Measurements from ENCODE around the gene LRMDA.

Gene LRMDA

DNA sequence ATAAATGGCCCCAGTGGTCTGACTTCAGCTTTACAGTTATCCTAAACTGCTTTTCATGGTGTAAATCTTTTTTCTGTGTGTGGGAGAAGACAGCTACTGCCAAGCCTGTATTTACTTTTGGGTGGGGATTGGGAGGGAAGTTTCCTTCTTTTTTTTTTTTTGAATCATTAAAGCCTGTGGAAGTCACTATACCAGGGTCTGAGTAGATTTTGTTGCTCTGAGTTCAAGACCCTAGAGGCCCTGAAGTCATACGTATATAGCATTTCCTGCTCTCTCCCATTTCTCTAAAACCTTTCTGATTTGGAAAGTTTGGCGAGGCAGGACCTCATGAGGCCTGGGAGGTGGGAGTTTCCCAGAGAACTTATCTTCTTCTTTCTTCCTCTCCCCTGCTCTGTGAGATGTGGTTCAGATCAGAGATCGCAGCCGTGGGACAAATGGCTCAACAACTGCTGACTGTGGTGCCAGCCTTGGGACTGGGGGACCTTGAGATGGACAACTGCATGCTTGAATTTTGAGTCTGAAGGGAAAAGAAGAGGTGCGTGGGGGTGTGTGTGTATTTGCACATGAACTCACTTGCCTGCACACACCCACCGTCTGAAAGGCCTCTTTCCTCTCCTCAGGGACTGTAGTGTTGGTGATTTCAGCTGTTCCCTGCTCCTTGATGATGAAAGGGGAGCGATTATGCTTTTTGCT, 18.1 kb downstream of the LRMDA start:
- DNase-seq (ENCODE audit: low spot score), result no peak

DNA sequence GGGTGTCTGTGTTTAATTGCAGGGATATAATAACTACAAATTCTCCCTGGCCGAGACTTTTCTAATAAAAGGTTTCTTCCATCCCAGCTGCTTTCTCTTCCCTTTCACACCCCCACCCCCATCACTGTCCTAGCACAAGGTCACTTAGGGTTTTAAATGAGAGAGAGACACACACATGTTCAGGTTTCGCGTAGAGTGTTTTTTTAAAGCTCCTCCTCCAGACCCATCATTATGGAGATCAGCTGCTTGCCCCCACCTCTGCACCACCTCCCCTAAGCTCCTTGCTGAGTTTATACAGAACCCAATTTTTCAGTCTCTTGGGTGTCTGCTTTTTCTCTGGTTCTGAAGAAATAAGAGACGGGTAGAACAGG, 18.6 kb downstream of the LRMDA start:
- DNase-seq (ENCODE audit: low spot score), result no peak

DNA sequence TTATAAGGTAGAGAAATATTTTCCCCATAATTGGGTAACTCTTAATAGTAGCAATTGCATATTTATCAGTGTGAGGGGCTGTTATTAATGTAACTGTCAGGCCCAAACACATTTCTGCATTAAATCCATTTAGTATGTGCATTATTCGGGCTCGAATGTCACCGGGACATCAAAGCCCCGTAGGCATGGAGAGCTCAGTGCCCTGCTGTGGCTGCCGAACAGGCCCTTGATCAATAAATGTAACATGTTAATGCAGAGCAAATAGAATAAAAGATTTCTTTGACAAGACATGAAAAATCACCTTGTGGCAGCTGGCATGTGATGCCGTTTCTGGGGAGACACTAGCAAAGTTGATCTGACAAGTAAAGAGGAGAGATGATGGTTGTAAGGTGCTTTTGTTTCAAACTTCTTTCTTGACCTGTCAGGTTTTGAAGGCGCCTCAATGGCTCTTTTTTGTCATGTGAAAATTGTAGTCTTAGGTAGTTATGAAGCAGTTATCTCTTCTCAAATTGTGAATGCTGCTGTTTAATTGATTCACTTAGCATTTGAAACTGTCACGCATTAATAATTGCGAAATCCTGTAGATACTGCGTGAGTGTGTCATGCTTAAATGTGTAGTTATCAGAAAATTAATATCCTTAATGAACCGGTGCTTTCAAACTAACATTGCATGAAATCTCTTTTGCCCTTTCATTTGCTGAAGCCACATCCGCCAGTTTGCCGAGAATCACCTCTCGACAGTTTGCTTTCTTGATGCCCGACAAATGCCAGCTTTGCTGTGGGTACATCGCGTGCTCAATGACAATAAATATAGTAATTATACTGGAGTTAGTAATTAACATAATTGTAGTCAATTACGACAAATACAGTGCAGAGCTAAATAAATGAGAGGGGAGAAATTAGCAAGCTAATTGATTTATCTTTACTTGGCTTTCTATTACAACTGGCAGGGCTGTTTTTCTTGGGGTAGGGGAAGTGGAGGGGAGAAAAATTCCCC, 19.5 kb downstream of the LRMDA start:
- DNase-seq (ENCODE audit: low spot score), result no peak

DNA sequence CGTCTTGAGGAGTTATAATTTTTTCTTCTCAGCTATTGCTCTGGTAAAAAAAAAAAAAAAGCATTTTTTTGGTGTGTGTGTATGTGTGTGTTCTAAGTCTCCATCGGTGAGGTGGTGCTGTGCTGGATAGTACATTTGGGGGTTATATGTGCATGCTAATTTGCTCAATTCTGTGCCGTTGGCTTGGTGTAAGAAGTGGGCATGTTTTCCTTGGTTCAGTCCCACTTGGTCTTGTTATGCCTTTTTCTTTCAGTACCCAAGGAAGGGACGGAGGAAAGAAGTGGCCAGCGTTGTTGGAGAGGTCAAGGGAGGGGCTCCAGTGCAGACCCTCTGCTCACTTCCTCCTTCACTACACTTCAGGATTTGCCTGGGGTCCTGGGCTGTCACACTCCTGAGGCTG, 20.4 kb downstream of the LRMDA start:
- DNase-seq (ENCODE audit: low spot score), result no peak

DNA sequence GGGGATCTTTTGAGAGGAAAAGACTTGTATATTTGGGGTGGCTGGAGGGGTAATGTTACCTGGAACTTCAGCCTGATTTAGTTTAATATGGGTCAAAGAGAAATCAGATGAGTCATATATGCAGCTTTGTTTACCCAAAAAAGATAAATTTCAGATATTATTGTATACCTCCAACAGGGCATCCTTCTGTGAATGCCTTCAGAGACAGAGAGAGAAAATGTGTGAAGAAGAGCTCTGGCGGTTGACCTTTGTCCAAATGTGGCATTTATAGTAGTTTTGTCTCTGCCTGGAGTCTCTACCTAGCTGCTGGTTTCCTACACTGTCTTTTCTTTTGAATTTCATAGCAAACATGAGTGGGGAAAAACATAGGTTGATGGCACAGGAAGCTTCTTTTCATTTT, 21.6 kb downstream of the LRMDA start:
- no peak for DNase-seq (ENCODE audit: low spot score)

DNA sequence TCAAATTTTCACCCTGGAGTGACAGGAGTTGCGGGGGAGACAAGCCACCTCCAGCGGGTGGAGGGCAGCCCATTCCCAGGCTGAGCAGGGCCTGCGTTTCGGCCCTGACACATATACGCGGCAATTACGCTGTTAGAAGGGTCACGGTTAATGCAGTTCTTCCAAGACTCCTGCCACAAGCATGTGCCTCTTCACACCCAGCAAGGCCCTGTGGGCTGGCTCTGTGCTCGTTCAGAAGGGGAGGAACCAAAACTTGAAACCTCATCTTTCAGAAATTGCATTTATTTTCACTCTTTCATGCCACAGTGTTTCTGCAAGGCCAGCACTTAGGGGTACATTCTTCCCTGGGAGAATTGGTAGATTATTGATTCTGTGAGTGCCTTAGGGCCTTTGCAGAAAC, 24.7 kb downstream of the LRMDA start:
- no peak for DNase-seq (ENCODE audit: low spot score)

DNA sequence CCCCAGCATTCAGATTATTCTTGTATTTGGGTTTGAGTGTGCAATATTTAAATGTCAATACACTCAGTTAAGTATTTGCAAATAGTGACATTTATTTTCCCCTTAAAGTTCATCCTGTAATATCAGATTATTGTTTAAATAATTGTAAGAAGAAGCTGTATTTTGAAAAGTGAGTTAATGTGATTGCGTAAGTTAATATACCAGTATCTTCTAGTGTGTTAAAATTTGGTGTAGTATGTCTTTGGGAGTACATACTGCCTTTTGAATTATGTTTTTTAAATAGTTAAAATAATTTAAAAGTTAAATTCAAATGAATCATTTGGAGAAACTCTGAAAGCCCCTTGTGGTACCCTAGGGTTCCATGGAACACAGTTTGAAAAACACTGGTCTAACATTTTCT, 28.6 kb downstream of the LRMDA start:
- no peak for DNase-seq (ENCODE audit: low spot score)

DNA sequence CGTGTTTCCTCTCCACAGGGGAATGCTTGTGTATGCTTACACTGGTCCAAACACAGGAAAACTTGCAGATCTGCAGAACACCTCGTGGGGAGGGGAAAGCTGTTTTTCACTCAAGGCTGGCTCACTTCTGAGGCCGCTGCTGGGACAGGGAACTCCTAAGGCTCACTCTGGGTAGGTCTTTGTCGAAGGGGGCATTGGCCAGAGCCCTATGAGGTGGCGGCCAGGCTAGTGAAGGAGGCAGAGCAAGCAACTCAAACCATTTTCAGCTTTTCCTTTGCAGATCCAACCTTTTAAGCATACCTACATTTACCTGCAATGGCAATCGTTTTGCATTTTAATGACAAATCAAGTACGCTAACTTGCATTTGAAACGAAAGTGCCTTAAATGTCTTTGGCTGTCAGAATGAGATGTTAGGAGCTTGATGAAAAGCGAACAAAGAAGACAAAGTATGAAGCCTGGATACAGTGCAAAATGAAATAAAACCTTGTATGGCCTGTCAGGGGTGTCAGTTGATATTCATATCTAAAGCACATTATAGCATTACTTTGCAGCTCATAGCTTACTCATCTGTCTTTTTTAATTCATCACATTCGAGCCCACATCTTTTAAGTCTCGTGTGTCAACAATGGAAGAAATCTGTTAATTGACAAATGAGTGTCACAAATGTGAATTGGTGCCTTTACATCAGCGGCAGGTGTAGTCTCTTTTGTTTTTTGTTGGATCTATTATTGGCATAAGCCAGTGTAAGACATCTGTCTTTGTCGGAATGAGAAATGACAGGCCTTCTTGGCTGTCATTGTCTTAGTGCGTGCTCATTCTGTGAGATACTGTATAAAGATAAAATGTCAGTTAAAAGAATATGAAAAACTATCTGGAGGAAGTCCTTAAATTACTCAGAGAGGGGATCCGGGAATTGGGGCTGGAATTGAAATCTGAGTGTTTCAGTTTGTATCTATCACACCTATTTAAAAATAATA, 30.5 kb downstream of the LRMDA start:
- DNase-seq (ENCODE audit: low spot score), result no peak

DNA sequence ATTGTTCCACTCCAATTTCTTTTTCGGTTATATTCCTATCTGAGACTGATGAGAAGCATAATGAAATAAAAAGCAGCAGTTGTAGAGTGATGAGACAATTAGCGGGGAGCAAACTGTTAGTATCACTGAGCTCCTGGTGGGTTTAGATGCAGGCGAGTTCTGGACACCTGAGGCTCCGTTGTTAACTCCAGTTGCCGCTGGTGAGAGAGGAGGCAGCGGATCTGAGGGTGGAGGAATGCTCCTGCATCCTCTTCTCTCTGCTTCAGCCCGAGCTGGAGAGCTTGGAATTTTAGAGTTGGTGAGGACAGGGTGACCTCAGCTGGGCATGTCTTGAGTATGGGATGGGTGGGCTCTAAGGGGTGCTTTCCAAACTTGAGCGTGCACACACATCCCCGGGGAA, 31.4 kb downstream of the LRMDA start:
- DNase-seq (ENCODE audit: low spot score), result no peak

DNA sequence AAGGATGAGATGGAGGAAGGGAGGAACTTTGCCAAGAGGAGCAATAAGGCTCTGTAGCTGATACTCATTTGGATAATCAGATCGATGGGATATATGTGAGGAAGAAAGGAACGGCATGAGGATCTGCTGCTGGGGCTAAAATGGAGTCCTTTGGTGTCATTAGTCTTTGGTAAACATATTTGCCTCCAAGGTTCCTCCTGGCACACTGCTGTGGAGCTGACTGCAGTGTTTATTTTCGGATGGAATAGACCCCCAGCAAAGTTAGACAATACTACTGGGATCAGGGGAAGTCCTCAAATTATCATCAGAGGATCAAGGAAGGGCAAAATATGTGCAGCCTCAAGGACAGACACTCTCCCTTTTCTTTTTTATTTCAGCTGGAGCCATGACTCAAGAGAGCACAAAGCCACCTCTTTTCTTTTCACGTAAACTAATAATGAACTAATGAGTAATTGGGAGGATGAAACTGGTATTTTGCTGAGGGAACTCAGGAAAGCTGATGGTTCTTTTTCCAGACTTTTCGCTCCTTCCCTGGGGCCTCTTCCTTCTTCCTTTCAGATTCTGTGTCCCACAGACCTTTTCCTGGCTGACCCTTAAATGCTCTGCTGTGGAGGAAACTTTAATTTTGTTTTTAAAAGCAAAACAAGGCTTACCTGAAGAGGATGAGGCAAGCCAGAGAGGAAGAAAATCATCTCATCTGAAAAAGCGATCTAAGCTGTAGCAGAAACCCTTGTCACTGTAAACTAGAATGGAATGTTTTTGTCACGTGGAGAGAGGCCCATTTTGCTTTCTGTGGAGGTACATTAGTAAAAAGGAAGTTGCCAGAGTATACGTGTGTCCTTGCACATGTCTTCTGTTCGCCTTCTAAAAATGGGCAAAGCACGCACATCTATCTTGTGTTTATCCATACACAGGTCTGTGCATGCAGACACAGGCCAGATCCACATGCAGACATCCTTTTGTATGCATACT, 33.3 kb downstream of the LRMDA start:
- no peak for DNase-seq (ENCODE audit: low spot score)

DNA sequence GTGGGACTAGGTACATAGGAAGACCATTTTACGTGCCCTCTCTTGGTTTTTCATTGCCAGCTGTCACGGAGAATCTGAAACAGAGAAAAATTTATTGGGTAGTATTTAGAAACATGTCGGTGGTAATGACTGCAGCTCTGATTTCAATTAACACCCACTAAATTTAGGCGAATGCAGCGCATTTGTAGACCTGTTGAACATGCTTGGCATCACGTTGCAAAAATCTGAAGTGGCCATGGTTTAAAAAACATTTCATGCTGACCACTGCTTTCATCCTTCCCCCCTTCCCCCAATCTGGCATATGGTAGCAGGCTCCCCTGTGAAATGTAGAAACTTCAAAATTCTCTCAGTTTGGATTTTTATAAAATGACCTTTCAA, 34.0 kb downstream of the LRMDA start:
- no peak for DNase-seq (ENCODE audit: low spot score)

DNA sequence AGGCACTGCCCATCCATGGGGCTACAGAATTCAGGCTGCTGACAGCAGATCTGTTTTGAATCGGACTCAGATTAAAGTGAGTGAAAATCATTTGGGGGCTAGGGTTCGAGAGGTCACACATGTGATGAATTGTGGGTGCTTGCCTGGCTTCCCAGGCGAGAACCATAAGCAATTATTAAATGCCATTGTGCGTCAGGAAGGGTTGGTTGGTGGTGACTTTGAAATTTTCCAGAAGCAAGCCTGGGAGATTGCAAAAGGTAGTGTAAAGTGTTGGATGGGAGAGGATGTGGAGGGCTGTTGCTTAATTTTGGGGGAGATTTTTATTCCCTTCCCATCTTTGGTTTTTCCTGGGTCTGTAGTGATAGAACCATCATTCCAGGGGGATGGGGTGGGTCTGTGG, 34.6 kb downstream of the LRMDA start:
- DNase-seq (ENCODE audit: low spot score), result no peak

DNA sequence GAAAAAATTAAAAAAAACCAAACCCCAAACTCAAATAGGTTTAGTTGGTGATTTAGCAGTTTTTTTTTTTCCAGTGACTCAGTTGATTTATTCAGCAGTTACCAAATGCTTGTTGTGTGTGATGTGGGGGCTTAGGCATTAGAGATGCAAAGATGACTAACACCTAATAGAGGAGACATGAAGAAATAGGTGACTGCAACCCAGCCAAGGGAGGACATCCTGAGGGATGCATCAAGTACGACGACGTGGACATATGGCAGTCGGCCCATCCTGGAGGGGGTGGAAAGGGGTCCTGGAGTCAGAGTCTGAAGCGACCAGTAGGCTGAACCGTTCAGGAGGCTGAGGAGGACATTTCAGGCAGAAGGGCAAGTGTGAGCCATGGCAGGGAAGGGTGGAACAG, 35.5 kb downstream of the LRMDA start:
- DNase-seq (ENCODE audit: low spot score), result no peak

DNA sequence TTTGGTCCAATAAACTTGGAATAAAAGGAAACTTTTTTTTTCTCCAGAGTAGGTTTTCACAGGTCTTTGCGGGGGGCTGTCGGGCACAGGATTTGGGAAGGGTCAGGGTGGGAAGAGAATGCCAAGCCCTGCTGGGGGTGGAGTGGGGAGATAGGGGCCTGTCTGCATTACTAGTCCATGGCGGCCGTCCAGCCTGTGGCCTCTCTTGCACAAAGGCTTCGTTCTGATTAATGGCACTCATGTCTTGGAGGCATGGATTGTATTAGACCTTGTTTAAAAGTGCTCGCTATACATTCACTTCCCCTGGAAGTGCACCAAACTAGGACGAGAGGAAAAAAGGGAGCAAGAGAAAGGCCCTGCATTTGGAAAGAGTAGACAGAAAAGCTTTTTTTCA, 37.2 kb downstream of the LRMDA start:
- no peak for DNase-seq (ENCODE audit: low spot score)

DNA sequence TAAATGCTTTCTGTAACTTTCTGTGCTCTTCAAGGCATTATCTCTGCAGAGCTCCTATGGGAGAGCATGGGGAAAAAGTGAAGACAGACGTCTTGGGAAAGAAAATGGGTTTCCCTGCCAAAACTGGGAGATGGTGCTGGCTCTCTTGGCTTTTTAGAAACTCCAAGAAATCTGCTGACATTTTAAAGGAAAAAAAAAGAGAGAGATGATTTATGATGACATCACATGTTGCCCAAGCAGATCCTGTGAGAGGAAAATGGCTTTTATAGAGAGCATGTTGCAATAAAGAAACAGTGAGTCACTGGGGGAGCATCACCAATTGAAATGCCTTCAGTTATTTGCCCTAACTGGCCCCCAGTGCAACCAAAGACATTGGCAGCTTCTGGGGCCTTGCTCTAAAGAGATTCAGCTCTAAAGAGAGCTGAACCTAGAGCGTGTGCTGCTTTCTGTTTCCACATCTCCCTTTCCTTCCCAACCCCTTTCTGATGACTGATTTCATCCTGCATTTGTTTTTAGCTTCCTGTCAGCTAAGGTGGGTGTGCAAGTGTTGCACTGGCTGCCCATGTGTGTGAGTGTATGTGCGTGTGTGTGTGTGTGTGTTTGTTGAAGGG, 37.7 kb downstream of the LRMDA start:
- DNase-seq (ENCODE audit: low spot score), result no peak

DNA sequence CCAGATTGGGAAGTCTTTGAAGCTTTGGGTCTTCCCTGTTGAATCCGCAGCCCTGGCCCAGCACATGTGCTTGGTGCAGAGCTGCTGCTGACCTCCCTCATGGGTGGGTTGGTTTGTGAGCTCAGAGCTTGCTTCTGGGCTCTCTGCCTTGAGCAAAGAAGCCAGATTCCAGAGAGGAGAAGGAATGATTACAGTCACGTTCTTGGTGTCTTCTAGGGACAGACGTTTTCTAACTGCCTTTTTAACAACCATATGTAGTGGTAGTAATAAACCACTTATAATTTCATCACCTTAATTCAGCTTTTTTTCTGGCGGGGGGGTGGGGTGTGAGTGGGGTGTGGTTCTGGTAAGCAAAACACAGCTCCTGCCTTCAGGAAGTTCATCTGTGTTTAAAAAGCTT, 39.5 kb downstream of the LRMDA start:
- DNase-seq (ENCODE audit: low spot score), result no peak

DNA sequence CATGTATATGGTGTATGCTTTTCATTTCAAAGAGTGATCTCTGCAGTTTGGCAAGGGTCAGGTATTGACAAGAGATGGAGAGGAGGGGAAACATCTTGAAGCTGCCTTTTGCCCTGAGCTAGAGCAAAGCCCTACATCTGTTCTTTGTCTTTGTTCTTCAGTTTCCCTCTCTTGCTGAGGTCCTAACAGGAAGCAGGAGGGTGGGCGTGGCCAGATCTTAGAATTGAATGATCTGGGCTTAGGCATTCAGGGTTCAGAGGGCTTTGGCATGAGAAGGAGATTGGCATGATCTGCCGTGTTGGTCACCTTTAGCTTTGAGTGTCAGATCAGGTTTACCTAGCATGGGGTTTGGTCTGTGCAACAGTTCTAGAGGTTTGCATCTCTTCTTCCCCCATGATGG, 41.3 kb downstream of the LRMDA start:
- DNase-seq (ENCODE audit: low spot score), result no peak

DNA sequence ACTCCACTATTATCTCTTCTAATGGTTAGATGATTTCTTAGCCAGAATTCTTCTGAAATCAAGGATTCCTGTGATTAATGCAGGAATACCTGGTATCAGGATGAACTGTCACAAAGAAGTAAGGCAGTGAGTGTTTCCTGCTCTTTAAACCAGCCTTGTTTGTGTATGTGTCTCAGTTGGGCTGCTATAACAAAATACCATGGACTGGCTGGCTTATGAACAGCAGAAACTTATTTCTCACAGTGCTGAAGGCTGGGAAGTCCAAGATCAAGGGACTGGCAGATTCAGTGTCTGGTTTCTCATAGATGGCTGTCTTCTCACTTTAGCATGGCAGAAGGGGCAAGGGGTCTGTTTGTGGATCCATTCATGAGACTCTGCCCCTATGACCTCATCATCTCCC, 42.7 kb downstream of the LRMDA start:
- no peak for DNase-seq (ENCODE audit: low spot score)

DNA sequence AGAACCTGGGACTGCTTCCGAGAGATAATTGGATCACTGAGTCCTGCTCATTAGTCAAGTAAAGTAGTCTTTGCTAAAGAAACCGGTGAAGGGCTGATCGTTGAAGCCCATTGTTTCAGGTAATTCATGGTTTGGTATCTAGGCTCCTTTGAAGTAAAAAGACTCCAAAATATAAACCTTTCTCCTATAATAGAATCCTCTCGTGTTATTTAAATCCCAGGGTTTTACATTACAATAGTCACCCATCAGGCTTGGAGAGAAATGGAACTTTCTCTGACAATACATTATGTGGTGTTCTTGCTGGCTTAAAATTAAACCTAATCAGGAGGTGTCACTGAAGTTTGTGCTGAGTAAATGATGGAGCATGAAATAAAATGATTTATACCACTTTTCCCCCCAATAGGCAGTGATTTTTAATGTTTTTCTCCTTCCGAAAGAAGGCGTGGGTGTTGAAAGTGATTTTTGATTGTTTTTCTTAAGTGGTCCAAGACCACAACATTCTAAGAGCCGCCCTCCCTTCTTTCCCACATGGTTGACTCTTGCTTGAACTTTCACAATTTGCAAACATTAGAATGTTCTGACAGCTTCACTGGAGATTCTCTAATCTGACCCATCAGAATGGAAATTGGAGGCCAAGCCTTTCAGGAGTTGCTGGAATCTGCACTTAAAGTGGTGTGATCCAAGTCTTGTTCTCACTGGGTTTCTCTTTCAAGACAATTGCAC, 44.2 kb downstream of the LRMDA start:
- DNase-seq (ENCODE audit: low spot score), result no peak

DNA sequence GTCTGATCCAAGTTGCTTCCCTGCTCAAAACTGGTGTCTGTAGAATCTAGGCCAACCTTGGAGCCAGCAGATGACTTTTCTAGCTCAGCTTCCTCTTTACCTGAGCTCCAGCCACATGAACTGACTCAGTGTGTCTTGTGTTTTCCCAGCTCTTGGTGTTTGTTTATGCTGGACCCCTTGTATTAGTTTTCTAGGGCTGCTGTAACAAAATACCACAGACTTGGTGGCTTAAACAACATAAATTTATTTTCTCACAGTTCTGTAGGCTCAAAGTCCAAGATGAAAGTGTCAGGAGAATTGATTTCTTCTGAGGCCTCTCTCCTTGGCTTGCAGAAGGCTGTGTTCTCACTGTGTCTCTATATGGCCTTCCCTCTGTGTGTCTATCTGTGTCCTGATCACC, 45.1 kb downstream of the LRMDA start:
- DNase-seq (ENCODE audit: low spot score), result no peak

Data from cerebellar cortex (tissue), 1 donor.